Astrocyte of the spinal cord (primary cell): ENCODE results near the gene TOX2.

Experiments used
- DNase-seq: peaks from one replicate; pipeline ENCODE4 v3.0.0; 2011; ENCODE audit warnings: low read depth, low spot score
- H3K4me3 ChIP-seq: 2 replicates; pipeline ENCODE4 v1.5.1; 2011; ENCODE audit warnings: low read depth, mild to moderate bottlenecking, low read length, moderate library complexity
- in situ Hi-C: cut with HindIII; loops from 2 replicates; pipeline ENCODE4 v1.10.0; 2017; ENCODE audit warnings: low sequenced_read_pairs
- TF ChIP-seq, protein P1 (sequence below): IDR thresholded peaks from 2 replicates; pipeline ENCODE4 v1.5.1; 2012; ENCODE audit warnings: low read depth, mild to moderate bottlenecking, low read length, inconsistent platforms

Gene TOX2

GRCh38 chr20:43913291-43914025 lies 1.2 kb upstream of the TOX2 start:
- no peak for DNase-seq
- in situ Hi-C loops, result no loop called here
- TF ChIP-seq, protein P1, sequence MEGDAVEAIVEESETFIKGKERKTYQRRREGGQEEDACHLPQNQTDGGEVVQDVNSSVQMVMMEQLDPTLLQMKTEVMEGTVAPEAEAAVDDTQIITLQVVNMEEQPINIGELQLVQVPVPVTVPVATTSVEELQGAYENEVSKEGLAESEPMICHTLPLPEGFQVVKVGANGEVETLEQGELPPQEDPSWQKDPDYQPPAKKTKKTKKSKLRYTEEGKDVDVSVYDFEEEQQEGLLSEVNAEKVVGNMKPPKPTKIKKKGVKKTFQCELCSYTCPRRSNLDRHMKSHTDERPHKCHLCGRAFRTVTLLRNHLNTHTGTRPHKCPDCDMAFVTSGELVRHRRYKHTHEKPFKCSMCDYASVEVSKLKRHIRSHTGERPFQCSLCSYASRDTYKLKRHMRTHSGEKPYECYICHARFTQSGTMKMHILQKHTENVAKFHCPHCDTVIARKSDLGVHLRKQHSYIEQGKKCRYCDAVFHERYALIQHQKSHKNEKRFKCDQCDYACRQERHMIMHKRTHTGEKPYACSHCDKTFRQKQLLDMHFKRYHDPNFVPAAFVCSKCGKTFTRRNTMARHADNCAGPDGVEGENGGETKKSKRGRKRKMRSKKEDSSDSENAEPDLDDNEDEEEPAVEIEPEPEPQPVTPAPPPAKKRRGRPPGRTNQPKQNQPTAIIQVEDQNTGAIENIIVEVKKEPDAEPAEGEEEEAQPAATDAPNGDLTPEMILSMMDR, result no peak
- H3K4me3 ChIP-seq, result no peak overlapping the region

DNA sequence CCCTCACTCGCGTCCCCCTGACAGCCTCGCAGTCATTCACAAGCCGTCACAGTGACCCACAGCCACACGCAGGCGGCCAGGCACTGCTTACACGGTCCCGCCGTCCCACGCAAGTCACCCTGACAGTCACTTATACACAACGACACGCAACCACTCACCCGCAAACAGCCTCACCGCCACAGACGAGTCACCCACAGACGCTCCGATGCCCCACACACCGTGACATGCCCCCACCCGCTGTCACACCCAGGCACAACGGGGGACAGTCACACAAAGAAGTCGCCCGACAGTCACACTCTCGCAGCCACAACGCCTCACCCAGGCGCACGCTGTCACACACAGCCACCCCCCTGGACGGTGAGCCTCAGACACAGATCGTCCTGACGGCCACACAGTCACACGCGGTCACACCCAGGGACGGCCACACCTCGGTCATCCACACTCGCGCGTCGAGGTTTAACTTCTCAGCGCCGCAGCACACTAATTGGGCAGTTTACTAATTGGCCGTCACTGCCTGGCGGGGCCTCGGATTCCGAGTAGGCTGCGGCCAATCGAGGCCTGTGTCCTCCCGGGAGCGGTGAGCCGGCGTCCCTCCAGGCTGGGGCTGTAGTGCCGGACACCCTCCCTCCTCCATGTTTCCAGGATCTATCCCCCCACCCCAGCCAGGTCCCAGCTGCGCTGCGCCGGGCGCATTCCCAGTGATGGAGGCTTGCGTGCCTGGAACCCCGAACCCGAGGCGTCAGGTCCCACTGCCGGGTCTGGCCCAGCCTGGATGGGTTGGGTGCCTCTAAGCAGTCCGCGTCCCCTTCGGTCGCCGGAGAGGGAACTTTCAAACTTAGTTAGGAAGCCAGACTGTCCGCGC lies 790 bp downstream of the TOX2 start:
- in situ Hi-C loops, result no loop called here
- DNase-seq, result peak; percentile 18
- H3K4me3 ChIP-seq, result peak overlapping the region; percentile 58
- TF ChIP-seq, protein P1, result no peak

GRCh38 chr20:43916073-43916880 lies 1.6 kb downstream of the TOX2 start:
- peak; percentile 25 for DNase-seq
- in situ Hi-C loops, result no loop called here
- TF ChIP-seq, protein P1, result no peak
- H3K4me3 ChIP-seq, result peak overlapping the region; percentile 58

DNA sequence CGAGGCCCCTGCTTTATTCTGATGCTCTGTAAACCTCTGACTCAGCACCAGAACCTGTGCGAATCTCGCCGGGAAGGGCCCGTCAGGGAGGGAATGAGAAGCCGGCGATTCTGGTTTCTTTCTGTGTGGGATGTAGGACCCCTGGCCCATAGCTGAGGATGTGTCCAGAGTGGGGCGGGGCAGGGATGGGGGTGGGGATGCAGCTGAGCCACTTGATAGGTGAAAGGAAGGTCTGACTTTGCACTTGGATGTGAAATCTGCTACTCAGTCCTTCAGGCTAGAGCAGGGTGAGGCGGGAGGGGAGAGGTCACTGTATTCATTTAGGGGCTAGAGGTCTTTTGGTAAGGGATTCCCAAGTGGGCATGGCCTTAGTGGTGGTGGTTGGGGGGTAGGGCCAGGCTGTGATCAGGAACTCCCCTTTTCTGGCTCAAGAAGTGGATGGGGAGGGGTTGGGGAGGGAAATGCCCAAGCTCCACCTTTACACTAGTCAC lies 2.3 kb downstream of the TOX2 start:
- DNase-seq, result peak; percentile 16
- TF ChIP-seq, protein P1, result no peak
- in situ Hi-C loops, result no loop called here
- peak overlapping the region; percentile 58 for H3K4me3 ChIP-seq

GRCh38 chr20:43917380-43917779 lies 2.7 kb downstream of the TOX2 start:
- H3K4me3 ChIP-seq, result no peak overlapping the region
- in situ Hi-C loops, result no loop called here
- DNase-seq, result no peak
- TF ChIP-seq, protein P1, result no peak
